ENCODE results near the gene STK24.

The STK24 gene

DNA sequence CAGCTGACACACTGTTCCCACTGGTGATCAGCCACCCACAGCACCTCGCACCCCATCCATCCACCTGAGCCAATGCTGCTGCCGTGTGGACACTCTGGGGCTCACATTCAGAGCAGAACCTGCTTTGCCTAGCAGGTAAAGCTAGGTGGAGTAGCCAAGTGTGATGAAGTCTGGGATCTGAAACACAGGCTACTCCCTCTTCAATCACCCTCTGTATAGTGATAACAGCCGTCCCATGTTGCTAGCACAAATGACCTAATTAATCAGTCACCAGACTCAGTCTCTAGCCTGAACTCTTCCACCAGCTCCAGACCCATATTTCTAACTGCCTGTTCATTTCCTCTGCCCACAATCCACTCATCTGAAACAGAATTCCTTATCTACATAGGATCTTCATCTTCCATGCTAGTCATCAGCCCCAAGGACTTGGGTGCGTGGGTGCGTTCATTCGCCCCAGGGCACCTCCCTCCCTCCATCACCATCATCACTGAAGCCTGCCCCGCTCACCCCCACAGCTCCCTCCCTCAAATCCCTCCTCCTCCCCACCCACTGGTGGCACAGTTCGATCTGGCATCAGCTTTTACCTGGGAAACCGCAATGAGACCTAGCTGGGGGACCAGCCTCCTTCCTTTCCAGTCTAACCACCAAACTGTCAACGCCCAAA, 19.8 kb downstream of the STK24 start:
- DNase-seq (ENCODE audit: low read depth in 2 of 2) = no peak

DNA sequence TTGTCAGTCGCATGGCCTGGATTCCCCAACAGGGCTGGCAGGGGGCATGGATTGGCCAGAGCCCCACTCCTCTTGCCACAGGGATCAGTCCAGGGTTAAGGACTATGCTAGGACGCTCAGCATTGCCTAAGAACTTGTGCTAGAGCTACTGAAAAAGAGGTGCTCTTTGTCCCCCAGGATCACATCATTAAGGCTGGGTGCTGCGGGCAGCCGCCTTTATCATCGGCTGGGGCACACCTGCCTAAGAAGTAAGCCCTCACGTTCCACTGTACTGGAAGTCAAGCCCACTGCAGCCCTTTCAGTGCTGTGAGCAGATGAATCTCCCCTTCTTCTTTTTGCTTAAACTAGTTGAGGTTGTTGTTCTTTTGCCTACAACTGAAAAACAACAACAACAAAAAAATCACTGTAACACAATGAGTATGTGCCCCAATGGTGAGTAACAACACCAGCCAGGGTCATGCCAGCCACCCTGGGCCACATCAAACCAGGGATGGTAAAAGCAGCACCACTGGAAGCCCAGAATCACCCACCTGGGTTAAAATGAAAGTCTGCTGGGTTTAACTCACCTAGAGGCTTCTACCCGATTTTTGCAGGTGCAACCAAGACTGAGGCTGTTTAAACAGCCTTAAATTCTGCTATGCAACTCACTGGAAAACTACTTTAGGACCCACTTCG, 20.6 kb downstream of the STK24 start:
- no peak for DNase-seq (ENCODE audit: low read depth in 2 of 2)

DNA sequence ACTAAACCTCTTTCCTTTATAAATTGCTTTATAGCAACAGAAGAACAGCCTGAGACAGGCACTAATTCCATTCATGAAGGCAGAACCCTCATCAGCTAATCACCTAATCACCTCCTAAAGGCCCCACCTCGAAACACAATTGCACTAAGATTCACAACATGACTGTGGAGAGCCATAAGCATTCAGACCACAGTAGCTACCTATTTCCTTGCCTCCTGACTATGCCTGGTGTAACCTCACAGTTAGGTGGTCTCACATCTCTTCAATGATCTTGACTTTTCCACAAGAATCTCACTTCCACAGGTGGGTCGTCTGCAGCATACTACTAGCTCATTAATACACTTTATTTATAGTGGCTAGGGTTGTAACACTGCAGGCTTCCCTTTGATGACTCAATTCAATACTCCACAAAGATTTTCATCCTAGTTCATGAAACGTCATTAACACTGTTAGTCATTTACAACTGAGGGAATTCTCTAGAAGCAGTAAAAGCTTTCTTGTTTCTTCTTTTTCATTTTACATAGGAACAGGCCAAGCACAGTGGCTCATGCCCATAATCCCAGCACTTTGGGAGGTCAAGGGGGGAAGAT, 27.1 kb downstream of the STK24 start:
- DNase-seq (ENCODE audit: low read depth in 2 of 2) = no peak

DNA sequence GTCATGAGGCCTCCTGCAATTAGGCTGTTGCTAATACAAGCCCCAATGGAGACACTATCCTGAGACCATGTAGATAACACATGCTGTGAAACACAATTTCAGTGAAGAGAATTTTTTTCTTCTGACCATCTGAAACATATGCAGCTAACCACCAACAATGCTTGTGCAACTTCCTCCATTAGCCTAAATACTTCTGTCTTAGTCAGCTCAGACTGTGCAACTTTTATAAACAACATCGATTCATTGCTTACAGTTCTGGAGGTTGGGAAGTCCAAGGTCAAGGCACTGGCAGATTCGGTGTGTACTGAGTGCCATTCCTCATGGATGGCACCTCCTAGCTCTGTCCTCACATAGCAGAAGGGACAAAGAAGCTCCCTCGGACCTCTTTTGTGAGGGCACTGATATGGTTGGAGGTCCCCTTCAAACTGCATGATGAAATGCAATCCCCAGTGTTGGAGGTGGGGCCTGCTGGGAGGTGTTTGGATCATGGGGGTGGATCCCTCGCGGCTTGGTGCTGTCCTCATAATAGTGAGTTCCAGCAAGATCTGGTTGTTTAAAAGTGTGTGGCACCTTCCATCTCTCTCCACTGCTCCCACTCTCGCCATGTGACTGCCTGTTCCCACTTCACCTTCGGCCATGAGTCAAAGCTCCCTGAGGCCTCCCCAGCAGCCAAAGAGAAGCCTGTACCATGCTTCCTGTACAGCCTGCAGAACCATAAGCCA, 27.7 kb downstream of the STK24 start:
- no peak for DNase-seq (ENCODE audit: low read depth in 2 of 2)

DNA sequence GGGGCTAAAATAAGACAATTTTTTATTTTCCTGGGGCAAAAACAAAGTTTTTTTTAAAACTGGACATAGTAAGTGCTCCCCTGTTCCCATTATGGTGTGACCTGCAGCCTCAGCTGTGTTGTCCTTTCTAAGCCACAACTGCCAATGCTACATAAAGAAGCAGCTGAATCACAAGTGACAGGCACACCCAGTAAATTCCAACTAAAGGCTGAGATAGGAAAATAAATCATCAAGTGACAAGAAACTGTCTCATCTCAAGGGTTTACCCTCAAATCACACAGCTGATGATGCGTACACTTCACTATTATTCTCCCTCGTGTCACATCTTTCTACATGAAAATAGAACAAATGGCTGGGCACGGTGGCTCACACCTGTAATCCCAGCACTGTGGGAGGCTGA, 28.7 kb downstream of the STK24 start:
- no peak for DNase-seq (ENCODE audit: low read depth in 2 of 2)

DNA sequence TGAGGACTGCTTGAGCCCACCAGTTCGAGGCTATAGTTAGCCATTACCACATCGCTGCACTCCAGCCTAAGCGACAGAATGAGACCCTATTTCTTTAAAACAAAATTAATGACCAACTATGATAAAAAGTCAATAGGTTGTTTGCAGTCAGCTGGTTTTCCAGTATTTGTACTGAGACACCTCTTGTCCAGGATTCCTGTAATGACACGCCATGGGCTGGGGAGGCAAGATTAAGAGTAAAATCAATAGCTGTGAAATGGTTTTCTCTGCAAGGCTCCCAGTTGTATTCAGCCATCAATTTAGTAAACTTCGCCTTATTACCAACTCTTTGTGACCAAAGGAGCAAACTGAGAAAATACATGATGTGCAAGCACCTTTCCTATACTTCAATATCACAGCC, 29.5 kb downstream of the STK24 start:
- DNase-seq (ENCODE audit: low read depth in 2 of 2) = no peak

DNA sequence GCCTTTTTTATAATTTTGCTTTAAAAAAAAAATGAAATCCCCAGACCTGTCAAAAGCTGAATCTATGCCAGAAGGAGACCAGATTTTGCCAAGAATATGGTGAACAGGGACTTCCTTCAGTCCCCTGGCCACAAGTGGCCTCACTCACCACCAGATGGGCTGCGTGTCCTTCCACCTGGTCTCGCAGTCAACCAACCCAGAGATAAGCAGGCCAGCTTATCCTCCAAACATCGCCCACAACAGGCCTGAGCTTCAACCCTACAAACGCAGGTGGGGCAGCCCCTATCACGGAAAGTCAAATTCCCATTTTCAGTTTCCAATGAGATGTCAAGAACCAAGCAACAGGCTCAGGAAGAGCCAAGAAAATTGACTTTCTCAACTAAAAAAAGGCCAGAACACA, 30.5 kb downstream of the STK24 start:
- DNase-seq (ENCODE audit: low read depth in 2 of 2) = no peak

DNA sequence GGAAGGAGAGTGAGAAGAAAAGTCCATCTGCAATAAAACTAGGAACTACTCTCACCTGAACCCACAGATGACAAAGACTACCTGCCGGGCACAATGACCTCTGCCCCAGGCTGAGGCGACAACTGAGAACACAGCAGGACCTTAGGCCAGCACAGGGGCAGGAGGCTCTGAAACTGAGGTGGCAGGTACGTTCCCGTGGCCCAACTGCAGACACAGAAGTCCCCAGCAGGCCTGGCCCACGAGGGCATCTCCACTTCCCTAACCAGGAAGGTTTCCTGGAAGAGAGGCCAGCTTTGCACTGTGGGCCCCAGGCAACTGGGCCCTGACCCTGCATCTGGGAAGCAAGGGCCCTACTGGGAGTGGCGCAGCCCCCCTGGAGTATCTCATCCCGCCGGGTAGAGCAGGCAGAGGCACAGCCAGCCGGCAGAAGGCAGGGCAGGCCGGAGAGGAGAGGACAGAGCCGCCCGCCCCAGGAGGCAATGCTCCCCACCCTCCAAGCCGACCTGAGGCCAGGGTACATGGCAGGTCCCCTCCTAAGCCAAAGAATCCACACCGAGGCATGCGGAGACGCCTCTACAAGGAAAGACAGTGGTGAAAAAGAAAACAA, 32.7 kb downstream of the STK24 start:
- DNase-seq (ENCODE audit: low read depth in 2 of 2) = no peak

DNA sequence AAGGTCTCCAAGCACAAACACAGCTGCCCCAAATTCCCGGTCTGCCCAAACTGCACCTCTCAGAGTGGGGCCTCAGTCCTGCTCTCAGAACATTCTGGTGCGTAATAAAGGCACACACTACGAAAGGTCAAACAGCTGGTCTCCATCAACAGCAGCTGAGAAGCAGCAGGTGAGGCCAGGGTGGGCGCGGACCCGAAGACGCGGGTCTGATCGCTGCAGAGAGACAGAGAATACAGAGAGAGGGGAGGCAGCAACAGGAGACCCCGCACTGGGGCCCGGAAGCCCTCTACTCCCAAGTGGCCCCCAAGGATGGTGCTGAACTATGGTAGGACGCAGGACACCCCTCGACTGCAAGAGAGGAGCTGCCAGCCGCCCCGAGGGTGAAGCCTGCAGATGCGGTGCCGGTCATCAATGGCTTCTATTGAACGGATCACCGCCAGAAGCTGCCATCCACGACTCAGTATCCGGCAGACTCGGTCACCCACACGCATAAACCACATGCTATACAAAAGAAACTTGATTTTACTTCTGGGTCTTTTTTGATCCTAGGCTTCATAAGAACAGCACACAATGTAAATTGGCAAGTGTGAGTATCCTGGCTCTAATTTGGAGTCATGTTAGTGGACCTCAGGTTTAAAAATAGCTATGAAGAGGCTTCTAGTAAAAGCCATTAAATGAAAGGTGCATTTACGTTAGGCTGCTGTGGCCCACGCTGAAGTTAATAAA, 33.4 kb downstream of the STK24 start:
- no peak for DNase-seq (ENCODE audit: low read depth in 2 of 2)

DNA sequence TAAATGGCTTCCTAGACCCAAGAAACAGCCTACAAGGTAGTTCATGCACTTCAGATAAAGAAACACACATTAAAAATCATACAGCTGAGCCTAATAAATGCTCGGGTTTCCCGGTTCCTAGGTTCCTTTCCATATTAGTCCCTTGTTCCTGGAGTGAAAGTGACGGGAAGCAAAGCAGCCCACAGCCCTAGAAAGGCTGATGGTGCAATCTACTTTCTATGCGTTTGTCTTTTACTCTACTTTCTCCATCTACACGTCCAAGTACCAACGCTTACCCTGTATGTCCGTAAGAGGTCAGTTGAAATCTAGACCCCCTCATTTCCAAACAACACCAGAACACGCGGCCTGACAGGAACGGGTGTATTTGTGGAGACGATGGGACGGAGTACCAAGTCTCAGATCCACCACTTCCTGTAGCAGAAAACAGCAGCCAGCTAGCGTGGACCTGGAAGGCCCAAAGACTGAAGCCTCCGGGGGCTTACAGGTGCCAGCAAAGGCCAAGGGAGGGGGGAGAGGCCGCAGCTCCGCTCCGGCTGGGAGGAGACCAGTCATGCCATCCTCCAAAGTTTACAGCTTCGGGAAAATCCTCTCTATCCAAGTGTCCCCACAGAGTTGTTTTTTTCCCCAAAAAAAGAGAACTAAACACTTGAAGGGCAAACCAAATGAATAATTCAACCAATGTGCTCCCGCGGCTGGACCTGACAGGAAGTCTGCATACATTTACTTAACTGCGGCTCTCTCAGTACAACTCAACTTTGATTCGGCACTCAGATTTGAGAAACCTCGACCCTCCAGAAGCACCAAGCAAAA, 34.1 kb downstream of the STK24 start:
- DNase-seq (ENCODE audit: low read depth in 2 of 2) = no peak

DNA sequence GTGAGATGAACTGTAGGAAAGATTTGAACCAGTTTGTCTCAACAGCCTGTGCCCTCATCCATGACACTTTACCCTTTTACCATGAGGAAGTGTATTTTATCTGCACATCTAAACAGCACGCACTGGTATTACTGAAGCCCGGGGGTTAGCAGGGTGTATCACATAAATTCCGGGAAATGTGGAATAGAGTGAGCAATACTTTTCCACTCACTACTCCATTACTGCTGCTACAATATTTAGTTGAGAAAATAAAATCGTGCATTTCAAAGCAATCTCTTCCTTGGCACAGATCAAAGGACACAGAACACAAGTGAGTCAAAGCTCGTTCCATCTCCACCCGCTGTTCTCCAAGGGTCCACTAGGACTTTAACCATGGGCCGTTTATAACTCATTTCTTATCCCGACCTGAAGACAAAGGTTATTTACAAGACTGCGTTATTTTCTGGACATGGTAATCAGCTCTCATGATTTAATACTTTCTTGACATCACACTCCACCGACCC, 35.2 kb downstream of the STK24 start:
- DNase-seq (ENCODE audit: low read depth in 2 of 2) = no peak

DNA sequence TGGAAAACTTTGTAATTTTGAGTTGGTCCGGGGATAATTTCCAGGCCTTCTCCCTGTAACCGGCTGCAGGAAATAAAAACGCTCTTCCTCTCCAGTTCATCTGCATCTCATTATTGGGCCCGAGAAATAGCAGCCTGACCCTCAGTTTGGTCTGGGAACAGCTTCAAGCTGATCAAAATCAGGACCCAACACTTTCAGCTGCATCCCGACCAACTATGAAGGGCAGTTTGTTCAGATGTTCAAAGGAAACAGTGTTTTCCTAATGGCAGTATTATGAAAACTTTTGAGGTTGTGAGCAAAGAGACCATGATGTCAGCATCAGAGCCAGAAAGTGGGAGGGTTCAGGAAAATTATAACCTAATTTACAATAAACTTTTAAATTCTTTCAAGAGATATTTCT, 35.7 kb downstream of the STK24 start:
- DNase-seq (ENCODE audit: low read depth in 2 of 2) = no peak

DNA sequence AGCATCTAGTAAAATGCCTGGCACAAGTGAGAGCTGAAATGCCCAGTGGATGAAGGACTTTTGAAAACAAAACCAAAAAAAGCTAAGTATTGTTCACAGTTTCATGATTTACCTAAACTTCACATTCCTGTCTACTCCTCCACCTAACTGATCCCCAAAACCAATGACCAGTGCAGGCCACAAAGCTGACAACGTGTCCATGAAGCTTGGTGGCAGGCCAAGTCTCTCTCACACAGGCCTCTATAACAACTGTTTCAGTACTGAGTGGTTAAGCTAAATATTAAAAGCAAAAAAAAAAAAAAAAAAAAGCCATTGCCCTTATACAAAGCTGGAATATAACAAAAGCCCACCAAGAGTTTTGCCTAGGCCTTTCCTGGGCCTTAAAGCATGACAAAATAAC, 36.4 kb downstream of the STK24 start:
- no peak for DNase-seq (ENCODE audit: low read depth in 2 of 2)

DNA sequence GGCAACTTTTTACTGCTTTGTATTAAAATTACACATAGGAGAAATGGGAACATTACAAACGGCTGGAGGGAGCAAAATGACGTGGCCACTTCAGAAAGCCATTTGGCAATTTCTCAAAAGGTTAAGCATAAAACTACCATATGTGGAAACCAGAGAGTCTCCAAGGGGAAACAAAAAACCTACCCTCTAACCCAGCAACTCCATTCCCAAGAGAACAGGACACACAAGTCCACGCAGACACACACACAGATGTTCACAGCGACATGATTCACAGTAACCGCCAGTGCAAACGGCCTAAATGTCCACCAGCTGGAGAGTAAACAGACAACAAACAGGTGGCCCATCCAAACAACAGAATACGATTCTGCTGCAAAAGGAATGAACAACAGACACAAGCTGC, 37.2 kb downstream of the STK24 start:
- DNase-seq (ENCODE audit: low read depth in 2 of 2) = no peak

DNA sequence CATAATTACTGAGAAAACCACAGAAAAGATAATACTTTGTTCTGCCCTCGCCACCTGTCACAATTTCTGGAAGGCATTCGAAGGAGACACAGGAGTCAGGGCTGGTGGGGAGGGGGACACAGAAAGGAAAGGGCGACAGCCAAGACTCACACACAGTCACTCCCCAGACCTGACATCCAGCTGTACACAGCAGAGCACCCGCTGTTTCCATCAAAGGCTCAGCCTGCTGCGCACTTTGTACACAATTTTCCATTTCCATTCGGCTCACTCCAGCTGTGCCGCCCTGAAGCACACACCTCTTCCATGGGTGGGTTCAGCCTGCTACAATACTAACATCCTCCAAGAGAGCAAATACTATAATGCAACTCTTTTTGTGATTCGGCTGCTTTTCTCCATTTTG, 38.0 kb downstream of the STK24 start:
- no peak for DNase-seq (ENCODE audit: low read depth in 2 of 2)

DNA sequence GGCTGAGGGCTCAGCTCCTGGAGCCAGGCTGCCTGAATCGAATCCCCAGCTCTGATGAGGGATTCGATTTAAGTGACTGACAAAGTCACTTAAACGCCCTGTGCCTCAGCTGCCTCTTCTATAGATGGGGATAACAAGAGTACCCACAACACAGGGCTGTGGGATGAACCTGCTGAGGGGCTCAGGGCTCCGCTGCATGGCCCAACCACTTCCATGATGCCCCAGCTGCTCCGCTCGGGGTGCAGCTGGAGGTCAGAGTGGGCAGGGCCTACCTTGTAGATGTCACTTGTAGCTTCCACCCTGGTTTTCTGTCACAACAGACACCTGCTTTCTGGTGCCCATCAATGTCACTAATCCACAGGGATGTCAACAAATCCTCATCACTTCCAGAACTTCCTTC, 39.2 kb downstream of the STK24 start:
- no peak for DNase-seq (ENCODE audit: low read depth in 2 of 2)

DNA sequence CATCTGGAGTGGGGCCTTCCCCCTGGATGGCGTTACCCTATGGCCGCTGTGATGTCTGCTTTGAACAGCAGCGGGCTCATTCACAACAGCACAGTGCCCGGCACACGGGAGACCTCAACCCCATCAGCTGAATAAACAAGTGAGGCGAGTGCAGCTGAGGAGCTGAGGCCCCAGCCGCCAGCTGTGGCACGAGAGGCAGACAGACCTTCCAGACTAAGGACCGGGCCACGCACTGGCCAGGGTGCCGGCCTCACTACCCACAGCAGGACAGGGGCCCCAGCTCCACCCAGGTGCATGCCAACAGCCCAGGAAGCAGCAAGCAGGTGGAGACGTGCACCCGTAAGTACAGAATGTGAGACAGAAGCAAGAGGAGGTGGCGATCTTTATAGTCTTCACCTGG, 39.6 kb downstream of the STK24 start:
- no peak for DNase-seq (ENCODE audit: low read depth in 2 of 2)

DNA sequence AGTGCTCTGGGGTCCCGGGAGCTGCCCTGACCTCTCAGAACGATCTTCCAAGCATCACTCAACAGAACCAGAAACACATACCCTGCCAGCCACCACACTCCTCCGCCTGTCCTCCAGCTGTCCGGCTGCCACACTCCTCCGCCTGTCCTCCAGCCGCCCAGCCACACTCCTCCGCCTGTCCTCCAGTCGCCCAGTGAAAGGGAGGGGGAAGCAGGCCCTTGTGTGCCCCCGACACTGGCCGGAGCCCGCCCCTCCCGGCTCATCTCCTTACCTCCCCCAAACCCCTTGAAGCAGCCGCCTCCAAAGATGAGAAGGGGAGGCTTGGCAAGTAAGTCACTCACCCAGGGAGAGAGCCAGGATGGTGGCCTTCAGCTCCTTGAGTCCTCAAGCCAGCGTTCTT, 40.2 kb downstream of the STK24 start:
- DNase-seq (ENCODE audit: low read depth in 2 of 2) = no peak

DNA sequence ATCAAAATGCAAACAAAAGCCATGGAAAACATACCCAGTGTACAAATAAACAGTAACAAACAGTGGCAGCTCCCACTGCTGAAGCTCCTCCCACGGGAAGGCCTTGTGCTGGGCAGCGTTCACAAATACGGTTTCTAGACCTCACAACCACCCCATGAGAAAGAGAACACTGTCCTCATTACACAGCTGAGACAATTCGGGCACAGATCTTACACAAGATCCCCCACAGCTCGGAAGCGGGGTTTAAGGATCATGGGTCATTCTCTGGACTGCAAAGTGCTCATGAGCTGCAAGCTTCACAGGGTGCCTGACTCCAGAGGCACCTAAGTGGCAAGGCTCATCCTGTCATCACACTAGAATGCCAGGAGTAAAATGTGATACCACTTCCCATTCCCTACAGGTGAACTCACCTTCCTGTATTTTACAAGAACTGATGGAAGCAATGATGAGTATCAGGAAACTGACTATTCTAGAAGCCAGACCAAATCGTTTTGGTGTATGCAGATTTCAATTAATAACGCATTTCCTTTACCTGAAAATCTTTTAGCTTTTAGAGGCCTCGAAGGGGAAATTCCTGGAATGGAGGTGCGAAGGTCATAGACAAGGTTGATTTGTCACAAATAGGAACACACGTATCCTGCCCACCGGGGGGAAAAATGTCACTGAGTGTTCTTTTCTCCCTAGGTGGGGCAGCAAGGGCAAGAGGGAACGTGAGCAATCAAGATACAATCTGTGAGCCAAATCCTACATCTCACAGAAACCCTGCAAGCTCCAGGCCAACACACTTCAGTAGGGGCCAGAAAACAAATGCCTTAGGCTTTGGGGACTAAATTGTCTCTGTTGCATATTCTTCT, 41.2 kb downstream of the STK24 start:
- DNase-seq (ENCODE audit: low read depth in 2 of 2) = no peak

DNA sequence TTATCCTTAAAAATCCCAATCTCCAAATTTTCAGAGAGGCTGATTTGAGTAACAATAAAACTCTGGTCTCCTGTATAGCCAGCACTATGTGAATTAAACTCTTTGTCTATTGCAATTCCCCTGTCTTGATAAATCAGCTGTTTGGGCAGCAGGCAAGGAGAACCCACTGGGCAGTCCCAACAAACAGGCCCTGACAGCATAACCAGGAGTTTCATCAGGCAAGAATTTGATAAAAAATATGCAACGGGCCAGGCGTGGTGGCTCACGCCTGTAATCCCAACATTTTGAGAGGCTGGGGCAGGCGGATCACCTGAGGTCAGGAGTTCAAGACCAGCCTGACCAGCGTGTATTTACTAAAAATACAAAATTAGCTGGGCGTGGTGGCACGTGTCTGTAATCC, 42.1 kb downstream of the STK24 start:
- DNase-seq (ENCODE audit: low read depth in 2 of 2) = no peak

Data from stimulated activated CD4-positive, alpha-beta T cell treated with anti-CD3 and anti-CD28 coated beads, Interleukin-1b, Interleukin-23, amount 100 ng/mL, for 1 hour (primary cell).